SK-N-MC (cell line): Measurements from ENCODE around the gene LIMK2.

Source experiments
- EZH2 ChIP-seq: fragments of 200-600 bp; sonication (generic); IDR thresholded peaks from one replicate; pipeline ENCODE4 v1.6.1; 2017; ENCODE audit warnings: antibody characterized with exemption
- FOXP2 ChIP-seq: optimal IDR thresholded peaks from 2 replicates; pipeline ENCODE3; 2011; ENCODE audit warnings: mild to moderate bottlenecking, moderate library complexity; ENCODE audit not compliant: insufficient read depth; ENCODE audit errors: extremely low read length, control extremely low read depth
- POLR2AphosphoS5 ChIP-seq: IDR thresholded peaks from 2 replicates; pipeline ENCODE4 v1.6.1; 2012; ENCODE audit warnings: mild to moderate bottlenecking, low read depth, low read length, borderline replicate concordance

GRCh38 chr22:31211862-31212730 lies at the start of gene LIMK2:
- TF ChIP-seq POLR2AphosphoS5 (peak; percentile 47; the same call in 1 of the 2 replicates), EZH2 (no peak), FOXP2 (no peak)
